Measurements from ENCODE around the gene CFAP61.

Gene CFAP61

DNA sequence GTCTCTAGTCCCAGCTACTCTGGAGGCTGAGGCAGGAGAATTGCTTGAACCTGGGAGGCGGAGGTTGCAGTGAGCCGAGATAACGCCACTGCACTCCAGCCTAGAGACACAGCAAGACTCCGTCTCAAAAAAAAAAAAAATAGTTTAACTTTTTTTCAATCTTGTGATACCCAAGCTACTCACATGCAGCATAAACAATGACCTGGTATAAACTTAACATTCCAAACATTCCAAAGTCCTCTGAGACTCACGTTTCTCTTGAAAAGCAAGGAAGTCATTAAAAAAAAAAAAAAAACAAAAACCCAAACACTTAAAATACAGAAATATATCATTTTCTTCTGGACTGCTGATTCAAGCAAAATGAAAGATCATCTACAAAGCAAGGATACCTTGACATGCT, 14.4 kb upstream of the CFAP61 start:
- DNase-seq (ENCODE audit: low read depth), result no peak

GRCh38 chr20:20038586-20038985, 13.7 kb upstream of the CFAP61 start:
- no peak for DNase-seq (ENCODE audit: low read depth)

DNA sequence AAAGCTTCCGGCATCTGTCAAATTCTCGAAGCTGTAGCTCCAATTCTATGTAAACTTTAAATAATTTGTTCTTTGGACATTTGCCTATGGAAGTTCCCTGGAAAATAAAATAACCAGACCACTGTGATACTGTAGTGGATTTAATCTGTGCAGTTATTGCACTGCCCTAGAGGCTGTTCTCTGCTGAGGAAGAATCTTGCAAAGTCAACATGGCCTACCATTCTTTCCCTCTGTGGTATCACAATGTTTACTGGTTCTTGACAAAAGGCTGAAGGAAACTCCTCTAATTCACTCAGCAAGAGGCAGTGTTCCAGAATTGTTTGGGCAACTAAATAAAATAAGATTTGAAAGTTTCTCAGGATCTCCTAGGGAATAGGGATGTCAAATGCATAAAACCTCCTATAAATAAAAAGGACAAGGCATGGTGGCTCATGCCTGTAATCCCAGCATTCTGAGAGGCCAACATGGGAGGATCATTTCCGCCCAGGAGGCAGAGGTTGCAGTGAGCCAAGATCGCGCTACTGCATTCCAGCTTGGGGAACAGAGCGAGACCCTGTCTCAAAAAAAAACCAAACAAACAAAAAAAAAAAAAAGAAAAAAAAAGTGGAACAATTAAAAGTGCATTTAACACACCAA, 12.5 kb upstream of the CFAP61 start:
- no peak for DNase-seq (ENCODE audit: low read depth)

DNA sequence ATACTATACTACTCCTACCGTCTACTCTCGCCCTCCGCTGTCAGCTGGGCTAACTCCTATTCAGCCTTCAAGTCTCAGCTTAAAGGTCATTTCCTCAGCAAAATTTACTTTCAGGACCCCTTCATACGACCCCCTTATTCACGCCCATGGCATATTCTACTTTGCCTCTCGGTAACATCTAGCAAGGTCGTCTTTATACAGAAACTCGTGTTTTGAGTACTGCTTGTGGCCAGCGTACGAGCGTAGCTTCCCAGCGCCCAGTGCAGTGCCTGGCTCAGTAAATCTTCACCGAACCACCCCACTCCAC, 612 bp upstream of the CFAP61 start:
- no peak for DNase-seq (ENCODE audit: low read depth)

GRCh38 chr20:20060234-20060998, 8.1 kb downstream of the CFAP61 start:
- no peak for DNase-seq (ENCODE audit: low read depth)

GRCh38 chr20:20063941-20064702, 11.8 kb downstream of the CFAP61 start:
- DNase-seq (ENCODE audit: low read depth), result no peak

GRCh38 chr20:20065361-20065760, 13.0 kb downstream of the CFAP61 start:
- DNase-seq (ENCODE audit: low read depth), result no peak

DNA sequence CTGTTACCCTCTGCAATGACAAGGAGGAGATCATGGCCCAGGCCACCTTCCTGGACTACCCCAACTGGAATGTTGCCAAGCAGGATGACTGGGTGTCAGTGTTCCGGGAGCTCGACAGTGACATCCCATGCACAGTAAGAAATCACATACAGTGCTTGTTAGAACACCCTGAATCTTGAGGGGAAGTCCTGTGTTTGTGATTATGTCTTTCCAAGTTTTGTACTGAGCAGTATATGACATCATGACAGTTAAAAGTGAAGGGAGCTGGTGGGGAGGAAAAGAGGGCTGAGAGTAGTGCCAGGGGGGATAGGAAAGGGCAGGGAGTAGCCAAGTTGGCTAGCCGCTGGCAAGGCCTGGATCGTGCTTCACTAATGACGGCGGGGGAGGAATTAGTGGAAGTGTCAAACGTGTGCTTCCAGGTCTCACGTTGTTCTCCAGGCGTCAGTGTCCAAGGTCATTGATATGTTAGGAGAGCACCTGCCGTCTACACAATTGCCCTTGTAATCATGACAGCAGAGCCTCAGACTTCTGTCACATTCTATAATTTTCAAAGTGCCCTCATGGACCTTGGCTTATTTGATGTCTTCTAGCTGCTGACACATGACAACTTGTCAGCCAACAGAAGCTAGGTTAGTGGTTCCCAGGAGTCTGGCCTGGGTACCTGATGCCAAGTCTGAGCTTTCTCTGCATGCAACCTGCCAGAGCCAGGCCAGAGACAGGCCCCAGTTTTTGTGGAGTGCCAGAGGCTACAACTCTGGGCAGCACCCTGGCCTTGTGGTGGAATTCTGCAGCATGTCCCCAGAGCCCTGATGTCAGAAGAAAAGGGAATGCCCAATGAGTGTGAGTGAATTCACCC, 18.8 kb downstream of the CFAP61 start:
- DNase-seq (ENCODE audit: low read depth), result no peak

DNA sequence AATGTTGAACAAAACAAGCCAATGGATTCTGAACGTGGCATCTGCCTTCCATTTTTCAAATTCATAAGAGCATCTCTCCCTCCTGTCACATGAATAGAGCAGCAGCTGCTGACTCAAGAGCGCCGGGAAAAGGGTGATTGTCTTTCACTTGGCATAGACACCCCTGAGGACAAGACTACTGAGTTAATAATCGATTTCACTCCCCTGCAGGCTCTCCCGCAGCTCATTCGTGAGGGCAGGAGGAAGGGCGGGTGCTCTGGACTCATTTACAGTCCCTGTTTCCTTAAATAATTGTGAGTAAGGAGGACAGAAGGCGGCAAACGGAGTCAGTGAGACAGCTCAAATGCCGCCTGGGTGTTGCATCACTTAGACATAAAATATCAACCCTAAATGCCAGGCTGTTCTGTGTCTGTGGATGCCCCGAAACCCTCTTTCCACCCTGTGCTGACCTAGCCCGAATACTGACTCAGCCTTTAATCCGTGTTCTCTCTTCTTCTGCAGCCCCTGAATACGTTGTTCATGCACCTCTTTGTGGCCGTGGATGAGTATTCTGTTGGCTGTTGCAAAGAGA, 21.6 kb downstream of the CFAP61 start:
- DNase-seq (ENCODE audit: low read depth), result no peak

GRCh38 chr20:20075032-20075431, 22.7 kb downstream of the CFAP61 start:
- no peak for DNase-seq (ENCODE audit: low read depth)

DNA sequence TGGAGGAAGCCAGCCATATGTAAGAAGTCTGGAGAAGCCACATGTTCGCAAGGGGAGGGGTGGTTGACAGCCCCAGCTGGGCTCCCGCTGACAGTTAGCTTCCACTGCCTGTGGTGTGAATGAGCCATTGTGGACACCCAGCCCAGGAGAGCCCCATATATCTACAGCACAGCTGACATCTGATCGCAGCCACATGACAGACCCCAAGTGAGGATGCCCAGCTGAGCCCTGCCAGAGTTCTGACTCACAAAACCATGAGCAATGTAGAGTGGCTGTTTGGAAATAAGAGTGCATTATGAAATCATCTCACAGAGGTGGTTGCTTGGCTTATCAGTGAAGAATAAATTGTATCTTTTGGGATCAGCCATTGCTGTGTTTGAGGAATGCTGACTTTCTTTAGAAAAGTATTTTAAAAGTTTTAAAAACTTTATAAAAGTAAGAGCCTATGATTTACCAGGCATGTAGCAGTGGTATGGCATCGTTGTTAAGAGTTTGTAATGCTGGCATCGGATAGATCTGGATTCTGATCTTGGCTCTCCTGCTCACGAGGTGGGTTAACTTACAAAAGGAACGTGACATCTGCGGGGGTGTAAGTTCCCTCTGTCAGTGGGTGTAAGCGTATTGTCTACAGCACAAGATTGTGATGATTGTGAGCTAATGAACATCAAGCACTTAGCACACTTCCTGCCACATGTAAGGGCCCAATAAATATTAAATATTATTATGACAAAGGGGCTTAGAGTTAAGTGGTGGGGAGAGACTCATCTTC, 24.1 kb downstream of the CFAP61 start:
- no peak for DNase-seq (ENCODE audit: low read depth)

GRCh38 chr20:20078041-20078440, 25.7 kb downstream of the CFAP61 start:
- DNase-seq (ENCODE audit: low read depth), result no peak

DNA sequence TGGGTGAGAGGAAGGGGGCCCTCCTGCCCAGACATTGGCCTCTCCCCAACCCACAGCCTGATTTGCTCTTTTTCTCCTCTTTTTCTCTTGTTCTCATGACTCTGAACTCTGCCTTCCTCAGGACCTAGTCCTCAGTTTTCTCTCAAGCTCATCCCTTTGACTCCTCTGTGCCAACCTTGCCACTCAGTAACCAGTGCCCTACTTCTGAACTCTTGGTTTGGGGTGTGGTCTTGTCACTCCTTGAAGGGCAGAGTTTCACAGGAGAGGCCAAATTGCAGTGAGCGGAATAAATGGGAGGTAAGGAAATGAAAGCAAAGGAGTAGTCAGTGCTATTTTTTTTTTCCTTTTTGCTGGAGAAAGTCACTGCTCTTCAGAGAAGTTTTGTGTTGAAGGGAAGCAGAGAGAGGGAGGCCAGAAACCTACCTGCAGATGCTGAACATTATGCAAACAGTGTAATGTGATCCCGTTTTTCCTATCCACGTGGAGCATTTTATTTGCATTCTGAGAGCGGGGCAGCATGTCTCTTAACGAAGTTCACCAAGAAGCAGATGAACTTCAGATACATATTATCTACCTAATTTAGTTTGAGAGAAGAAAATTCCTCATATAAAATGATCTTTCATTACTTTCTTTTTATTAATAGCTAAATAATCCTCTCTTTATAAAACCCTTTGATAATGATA, 26.9 kb downstream of the CFAP61 start:
- DNase-seq (ENCODE audit: low read depth), result no peak

DNA sequence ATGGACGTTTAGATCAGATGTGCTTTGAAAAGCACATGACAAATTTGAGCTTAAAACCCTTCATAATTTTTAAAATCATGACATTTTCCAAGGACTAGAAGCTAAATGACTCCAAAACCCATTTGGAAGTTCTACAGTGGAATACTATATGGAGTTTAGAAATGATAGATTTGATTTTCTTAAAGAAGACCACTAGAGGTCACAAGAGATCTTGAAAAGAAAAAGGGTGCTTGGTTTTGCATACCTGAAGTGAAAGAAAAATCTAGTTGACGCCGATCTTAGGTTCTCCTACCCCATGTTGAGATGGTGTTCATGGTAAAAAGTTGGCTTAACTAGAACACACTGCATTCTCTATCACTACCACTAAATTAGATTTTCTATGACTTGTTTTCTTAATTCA, 31.5 kb downstream of the CFAP61 start:
- DNase-seq (ENCODE audit: low read depth), result no peak

- no peak for DNase-seq (ENCODE audit: low read depth)
Observed at GRCh38 chr20:20084296-20084752, 32.0 kb downstream of the CFAP61 start.

DNA sequence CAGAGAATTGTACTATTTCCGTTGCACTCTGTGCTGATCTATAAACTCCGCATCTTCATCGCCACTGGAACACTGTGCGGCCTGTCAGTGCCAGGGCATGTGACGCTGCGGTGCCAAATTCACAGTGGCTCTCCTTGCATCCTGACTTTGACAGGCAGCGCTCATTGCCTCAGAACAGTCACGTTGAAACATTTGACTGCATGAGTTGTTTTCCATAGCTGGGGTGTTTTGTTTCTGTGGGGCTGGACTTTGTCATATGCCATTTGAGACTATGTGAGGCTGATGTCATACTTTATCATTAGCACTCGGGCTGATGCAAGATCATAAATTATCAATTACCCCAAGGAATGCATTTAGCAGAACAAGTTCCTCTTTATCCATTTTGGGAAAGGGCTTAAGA, 32.7 kb downstream of the CFAP61 start:
- no peak for DNase-seq (ENCODE audit: low read depth)

- DNase-seq (ENCODE audit: low read depth), result no peak
Observed at GRCh38 chr20:20085812-20086211, 33.5 kb downstream of the CFAP61 start.

DNA sequence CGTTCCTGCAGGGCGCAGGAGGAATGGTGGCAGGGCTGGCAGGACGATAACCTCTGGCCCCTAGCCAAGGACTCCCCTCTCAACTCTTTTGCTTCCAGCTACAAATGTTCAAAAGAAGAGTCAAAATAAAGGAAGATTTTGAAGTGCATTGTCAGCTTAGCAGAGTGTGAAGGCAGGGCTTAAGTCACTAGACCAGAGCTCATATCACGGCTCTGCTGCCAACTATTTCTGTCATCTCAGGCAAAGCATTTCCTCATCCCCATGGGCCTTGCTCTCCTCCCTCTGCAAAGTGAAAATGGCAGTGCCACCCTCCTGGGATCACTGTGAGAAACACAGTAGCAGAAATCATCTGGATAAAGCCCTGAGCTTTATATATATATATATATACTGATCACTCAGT, 36.7 kb downstream of the CFAP61 start:
- no peak for DNase-seq (ENCODE audit: low read depth)

DNA sequence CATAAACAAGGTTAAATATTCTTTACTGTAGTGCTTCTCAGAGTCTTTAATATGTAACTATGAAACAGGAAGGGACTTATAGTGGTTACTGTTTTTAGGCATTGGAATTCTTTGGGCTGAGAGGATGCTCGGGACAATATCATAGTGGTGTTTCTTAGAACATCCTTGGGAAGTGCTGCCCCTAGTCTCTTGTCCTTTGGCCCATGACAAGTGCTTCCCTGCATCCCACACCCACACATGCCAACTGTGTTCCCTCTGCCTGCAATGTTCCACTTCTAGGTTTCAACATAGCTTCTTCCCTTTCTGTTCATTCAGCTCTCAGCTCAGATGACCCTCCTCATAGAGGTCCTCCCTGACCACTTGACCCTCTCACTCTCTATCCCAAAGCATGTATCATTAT, 37.6 kb downstream of the CFAP61 start:
- DNase-seq (ENCODE audit: low read depth), result no peak

GRCh38 chr20:20092827-20093226, 40.5 kb downstream of the CFAP61 start:
- DNase-seq (ENCODE audit: low read depth), result no peak

GRCh38 chr20:20094410-20094809, 42.1 kb downstream of the CFAP61 start:
- DNase-seq (ENCODE audit: low read depth), result no peak

All from activated T-cell treated with anti-CD3 and anti-CD28 coated beads for 24 hours (primary cell).